Heart left ventricle (tissue), 13 donors: ENCODE results near the gene NEU3.

ENCODE experiments used
- POLR2A ChIP-seq, 2 donors: fragments of 450-650 bp; IDR thresholded peaks; one replicate each; pipeline ENCODE4 v1.6.1; 2017; ENCODE audit warnings: antibody characterized with exemption in 2 of 2, mild to moderate bottlenecking in 2 of 2, moderate library complexity in 2 of 2
- TF ChIP-seq, protein P1 (sequence below), 12 donors: fragments of 200-600 bp; sonication (generic) in 4 of 12; IDR thresholded peaks; one replicate each; pipeline versions ENCODE4 v1.5.0 to v1.8.0; 2018 to 2022; ENCODE audit warnings: antibody characterized with exemption in 12 of 12, mild to moderate bottlenecking in 5 of 12
- donor health status: ischemic (EF 13 %, LVEDD 7.1; RV severe dilation, severe dysfunction).
- donor health status: DM: no; HTN: yes; CAD: no.
- donor health status: DM: no; HTN: no; CAD: no.
- donor health status: ischemic (EF 25% LVEDD 6.9; RV normal size, moderate dysfunction).
- donor health status: ischemic (EF 25% LVEDD 5.7; RV mildly dilated, moderate dysfunction).
- donor health status: ischemic (EF 35%, LVEDD 5.7; RV mildly dilated, moderate dysfunction).
- donor health status: nonischemic (EF 11% LVEDD 7.7; RV severe dilation, severe dysfunction).
- donor health status: DM: yes; HTN: yes; CAD: no.
- donor health status: PGD.
- donor health status: ischemic (EF 29% LVEDD 5.4; RV normal size, mild dysfunction).
- donor health status: nonischemic (EF 23%, LVEDD 6.1; RV moderate dilation, normal function).

DNA sequence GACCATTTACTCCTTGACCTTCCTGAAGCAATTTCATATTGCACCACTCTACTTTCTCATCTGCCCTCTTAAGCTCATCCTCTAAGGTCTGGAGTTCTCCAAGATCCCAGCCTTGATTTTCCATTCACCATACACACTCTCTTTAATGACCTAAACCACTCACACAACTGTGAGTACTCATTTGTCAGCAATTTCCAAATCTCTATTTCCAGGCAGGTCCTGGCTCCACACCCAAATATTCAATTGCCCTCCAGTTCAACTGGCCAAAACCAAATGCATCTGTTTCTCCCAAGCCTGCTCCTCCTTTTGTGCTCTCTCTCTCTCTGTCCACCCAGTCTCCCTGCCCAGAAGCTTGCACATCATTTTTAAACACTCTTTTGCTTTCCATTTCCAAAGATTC, 39.6 kb downstream of the NEU3 start:
- TF ChIP-seq, protein P1, sequence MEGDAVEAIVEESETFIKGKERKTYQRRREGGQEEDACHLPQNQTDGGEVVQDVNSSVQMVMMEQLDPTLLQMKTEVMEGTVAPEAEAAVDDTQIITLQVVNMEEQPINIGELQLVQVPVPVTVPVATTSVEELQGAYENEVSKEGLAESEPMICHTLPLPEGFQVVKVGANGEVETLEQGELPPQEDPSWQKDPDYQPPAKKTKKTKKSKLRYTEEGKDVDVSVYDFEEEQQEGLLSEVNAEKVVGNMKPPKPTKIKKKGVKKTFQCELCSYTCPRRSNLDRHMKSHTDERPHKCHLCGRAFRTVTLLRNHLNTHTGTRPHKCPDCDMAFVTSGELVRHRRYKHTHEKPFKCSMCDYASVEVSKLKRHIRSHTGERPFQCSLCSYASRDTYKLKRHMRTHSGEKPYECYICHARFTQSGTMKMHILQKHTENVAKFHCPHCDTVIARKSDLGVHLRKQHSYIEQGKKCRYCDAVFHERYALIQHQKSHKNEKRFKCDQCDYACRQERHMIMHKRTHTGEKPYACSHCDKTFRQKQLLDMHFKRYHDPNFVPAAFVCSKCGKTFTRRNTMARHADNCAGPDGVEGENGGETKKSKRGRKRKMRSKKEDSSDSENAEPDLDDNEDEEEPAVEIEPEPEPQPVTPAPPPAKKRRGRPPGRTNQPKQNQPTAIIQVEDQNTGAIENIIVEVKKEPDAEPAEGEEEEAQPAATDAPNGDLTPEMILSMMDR (IDR thresholded peaks at IDR 0.05), result no peak
- no peak for TF ChIP-seq POLR2A (IDR thresholded peaks at IDR 0.05)
